GM18499 (cell line): ENCODE measurements around the gene IL20RA.

ENCODE experiments used
- ATAC-seq: cut with Tn5 transposase; IDR thresholded peaks from one replicate; pipeline ENCODE4 v1.9.1; 2021; ENCODE audit warnings: moderate number of reproducible peaks; ENCODE audit not compliant: insufficient read depth, unreplicated experiment

IL20RA gene

DNA sequence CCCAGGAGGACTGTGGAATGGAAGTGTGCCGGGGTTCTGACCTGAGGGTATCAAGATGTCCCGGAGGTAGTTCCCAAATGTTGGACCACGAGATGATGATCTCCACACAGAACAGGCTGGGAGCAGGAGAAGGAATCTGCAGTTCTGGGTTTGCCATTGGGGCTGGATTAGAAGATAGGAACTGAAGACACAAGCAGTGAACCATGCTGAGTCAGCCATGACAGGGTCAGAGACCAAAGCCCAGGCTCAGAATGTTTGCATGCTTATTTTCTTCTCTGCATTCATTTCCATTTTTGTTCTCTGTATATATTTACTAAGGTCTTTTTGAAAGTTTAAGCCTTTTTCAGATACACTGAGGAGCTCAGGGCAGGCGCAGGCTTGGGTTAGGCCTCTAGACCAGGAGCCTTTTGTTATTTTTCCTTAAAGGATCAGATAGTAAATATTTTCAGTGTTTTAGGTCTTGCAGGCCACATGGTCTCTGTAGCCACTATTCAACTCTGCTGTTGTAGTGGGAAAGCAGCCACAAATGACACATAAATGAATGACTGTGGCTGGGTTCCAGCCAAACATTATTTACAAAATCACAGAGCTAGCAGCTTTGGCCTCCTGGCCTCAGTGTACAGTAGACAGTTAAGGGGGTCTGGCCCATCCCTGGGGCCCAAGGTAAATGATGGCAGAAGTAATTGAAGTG lies 94.2 kb downstream of the IL20RA start:
- no peak for ATAC-seq
